NCI-H510A (cell line): ENCODE data around the gene PSMD1.

Experiments used
- DNase-seq: peaks from one replicate; lab custom pipeline; 2025; lab: John Stamatoyannopoulos, UW

Gene PSMD1

GRCh38 chr2:231210782-231211181, 154.1 kb downstream of the PSMD1 start:
- DNase-seq, result no peak

- no peak for DNase-seq
Observed at GRCh38 chr2:231211486-231211885, 154.8 kb downstream of the PSMD1 start.

GRCh38 chr2:231212329-231212845, 155.7 kb downstream of the PSMD1 start:
- no peak for DNase-seq

GRCh38 chr2:231213931-231214642, 157.4 kb downstream of the PSMD1 start:
- no peak for DNase-seq

- no peak for DNase-seq
Observed at GRCh38 chr2:231218366-231218765, 161.7 kb downstream of the PSMD1 start.

- no peak for DNase-seq
Observed at GRCh38 chr2:231219289-231219688, 162.6 kb downstream of the PSMD1 start.

- DNase-seq, result no peak
Observed at GRCh38 chr2:231221761-231222160, 165.1 kb downstream of the PSMD1 start.
